DND-41 (cell line): Measurements from ENCODE around the gene EHBP1.

Source experiments
- ATAC-seq: fragments of 200-7000 bp; cut with Tn5 transposase; 3 replicates; pipeline ENCODE4 v1.9.1; 2021; ENCODE audit warnings: low read depth; ENCODE audit not compliant: insufficient read depth
- DNase-seq: peaks from one replicate; pipeline ENCODE4 v3.0.0-alpha.2; 2020
- H2AFZ ChIP-seq: 2 replicates; pipeline ENCODE4 v1.6.0; 2012; ENCODE audit warnings: low read depth, low read length
- H3K27ac ChIP-seq: 2 replicates; pipeline ENCODE4 v1.5.1; 2012; ENCODE audit warnings: low read length, inconsistent platforms
- H3K27me3 ChIP-seq: fragments of 200-600 bp; sonication (generic); 2 replicates; pipeline ENCODE4 v1.6.0; 2012; ENCODE audit warnings: low read length, mild to moderate bottlenecking, inconsistent platforms; ENCODE audit not compliant: insufficient read depth, poor library complexity
- H3K36me3 ChIP-seq: 2 replicates; pipeline ENCODE4 v1.5.1; 2012; ENCODE audit warnings: low read length, inconsistent platforms; ENCODE audit not compliant: insufficient read depth
- H3K4me1 ChIP-seq: 2 replicates; pipeline ENCODE4 v1.5.1; 2012; ENCODE audit warnings: mild to moderate bottlenecking, low read length; ENCODE audit not compliant: insufficient read depth
- H3K4me2 ChIP-seq: 2 replicates; pipeline ENCODE4 v1.6.0; 2012; ENCODE audit warnings: mild to moderate bottlenecking, moderate library complexity, low read length, inconsistent platforms; ENCODE audit not compliant: insufficient read depth
- H3K4me3 ChIP-seq, 2 experiments: fragments of 200-600 bp in 1 of 2; shearing (Covaris generic) in 1 of 2; 2 replicates each; pipeline ENCODE4 v1.5.1; 2012 to 2016; ENCODE audit warnings: inconsistent platforms in 2 of 2, low read length in 2 of 2, mild to moderate bottlenecking in 2 of 2, low read depth in 1 of 2, moderate library complexity in 1 of 2
- H3K79me2 ChIP-seq: 2 replicates; pipeline ENCODE4 v1.6.0; 2012; ENCODE audit warnings: low read length, inconsistent platforms; ENCODE audit not compliant: insufficient read depth
- H3K9ac ChIP-seq: 2 replicates; pipeline ENCODE4 v1.6.0; 2012; ENCODE audit warnings: low read depth, mild to moderate bottlenecking, inconsistent platforms, low read length, moderate library complexity
- H3K9me3 ChIP-seq: 2 replicates; pipeline ENCODE4 v1.5.1; 2012; ENCODE audit warnings: low read length, moderate library complexity, mild to moderate bottlenecking, inconsistent platforms; ENCODE audit not compliant: insufficient read depth, severe bottlenecking
- H4K20me1 ChIP-seq: 2 replicates; pipeline ENCODE4 v1.6.0; 2012; ENCODE audit warnings: low read length; ENCODE audit not compliant: insufficient read depth
- EZH2 ChIP-seq: IDR thresholded peaks from 3 replicates; pipeline ENCODE4 v1.6.1; 2012; ENCODE audit warnings: borderline replicate concordance, low read depth, mild to moderate bottlenecking, moderate library complexity, low read length, inconsistent platforms; ENCODE audit not compliant: severe bottlenecking
- TF ChIP-seq, protein P1 (sequence below): IDR thresholded peaks from 2 replicates; pipeline ENCODE4 v1.5.1; 2012; ENCODE audit warnings: borderline replicate concordance, low read length, moderate library complexity, mild to moderate bottlenecking; ENCODE audit not compliant: poor library complexity, severe bottlenecking; ENCODE audit errors: extremely low read depth

EHBP1 gene

DNA sequence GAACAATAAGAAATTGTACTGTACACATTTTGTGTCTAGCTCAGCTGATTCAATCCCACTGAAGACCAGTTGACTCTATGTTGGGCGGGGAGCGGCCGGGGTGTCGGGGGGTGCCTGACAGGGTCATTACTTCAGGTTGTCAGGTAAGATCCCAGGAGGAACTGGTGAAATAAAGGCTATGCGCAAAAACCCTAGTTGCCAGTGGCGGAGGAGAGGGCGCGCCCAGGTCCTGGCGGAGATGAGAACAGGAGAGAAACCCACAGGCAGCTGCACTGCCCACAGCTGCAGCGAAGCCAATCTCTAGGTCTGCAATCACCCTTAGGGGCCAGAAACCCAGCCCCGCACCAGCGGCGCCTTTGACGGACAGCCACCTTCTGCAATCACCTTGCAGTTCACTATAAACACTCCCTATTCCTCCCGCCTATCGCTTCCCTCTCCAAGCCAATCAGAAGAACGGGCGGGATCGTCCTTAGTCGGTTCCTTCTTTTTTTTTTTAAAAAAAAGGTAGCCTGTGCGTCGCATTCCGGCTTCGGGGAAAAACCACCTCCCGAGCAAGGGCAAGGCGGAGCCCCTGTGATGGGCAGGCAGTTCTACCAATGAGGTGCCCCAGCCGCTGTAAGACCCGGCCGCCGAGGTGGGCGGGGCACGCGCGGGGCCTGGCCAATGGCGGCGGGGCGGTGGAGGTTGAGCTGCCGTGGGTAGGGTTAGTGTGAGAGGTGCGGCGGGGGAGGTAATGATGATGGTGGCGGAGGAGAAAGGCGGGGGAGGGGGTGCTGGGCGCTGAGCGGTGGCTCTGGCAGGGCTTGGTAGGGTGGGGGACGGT lies at the start of gene EHBP1:
Gene EHBP1, plus strand, starts transcription at position 707 of the 823 bp plus-strand sequence. CDS start 1,479 bp downstream, outside the sequence.
- Histone ChIP-seq H3K27ac (peak within 1 kb of the TSS; percentile 80), H3K36me3 (peaks cover 8% of the 10 kb centered on the region; the same call in 1 of the 2 replicates), H3K4me3 (peak within 1 kb of the TSS; percentile 64 to 74), H2AFZ (peak within 1 kb of the TSS; percentile 88), H3K9me3 (no peaks in the 10 kb centered on the region), H3K79me2 (peaks cover 44% of the 10 kb centered on the region), H3K4me2 (peak within 1 kb of the TSS; percentile 81), H3K4me1 (peaks cover 48% of the 10 kb centered on the region), H3K27me3 (no peaks in the 10 kb centered on the region), H3K9ac (peak within 1 kb of the TSS; percentile 73), H4K20me1 (no peaks in the 10 kb centered on the region)
- DNase-seq = peak; percentile 99
- TF ChIP-seq EZH2 = no peak
- TF ChIP-seq, protein P1, sequence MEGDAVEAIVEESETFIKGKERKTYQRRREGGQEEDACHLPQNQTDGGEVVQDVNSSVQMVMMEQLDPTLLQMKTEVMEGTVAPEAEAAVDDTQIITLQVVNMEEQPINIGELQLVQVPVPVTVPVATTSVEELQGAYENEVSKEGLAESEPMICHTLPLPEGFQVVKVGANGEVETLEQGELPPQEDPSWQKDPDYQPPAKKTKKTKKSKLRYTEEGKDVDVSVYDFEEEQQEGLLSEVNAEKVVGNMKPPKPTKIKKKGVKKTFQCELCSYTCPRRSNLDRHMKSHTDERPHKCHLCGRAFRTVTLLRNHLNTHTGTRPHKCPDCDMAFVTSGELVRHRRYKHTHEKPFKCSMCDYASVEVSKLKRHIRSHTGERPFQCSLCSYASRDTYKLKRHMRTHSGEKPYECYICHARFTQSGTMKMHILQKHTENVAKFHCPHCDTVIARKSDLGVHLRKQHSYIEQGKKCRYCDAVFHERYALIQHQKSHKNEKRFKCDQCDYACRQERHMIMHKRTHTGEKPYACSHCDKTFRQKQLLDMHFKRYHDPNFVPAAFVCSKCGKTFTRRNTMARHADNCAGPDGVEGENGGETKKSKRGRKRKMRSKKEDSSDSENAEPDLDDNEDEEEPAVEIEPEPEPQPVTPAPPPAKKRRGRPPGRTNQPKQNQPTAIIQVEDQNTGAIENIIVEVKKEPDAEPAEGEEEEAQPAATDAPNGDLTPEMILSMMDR = no peak
- peak; percentile 91 for ATAC-seq

DNA sequence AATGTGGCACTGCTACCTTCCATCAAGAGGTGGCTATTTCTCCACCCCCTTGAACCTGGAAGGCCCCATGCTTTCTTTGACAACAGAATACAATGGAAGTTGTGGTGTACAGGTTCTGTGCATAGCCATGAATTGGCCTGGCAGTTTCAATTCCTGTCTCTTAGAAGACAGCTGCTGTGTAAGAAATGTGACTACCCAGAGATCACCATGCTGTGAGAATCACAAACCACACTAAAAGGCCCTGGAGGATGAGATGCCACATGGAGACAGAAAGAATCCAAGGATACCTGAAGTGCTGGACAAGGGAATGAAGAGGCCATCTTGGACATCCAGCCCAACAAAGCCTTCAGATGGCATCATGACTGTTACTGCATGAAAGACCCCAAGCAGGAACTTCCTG lies 47.7 kb upstream of the EHBP1 start:
- Histone ChIP-seq H2AFZ (no peak overlapping the region), H3K79me2 (no peaks in the 10 kb centered on the region), H3K4me2 (no peak overlapping the region), H3K9ac (no peak overlapping the region), H3K36me3 (no peaks in the 10 kb centered on the region), H3K27me3 (no peaks in the 10 kb centered on the region), H4K20me1 (no peaks in the 10 kb centered on the region), H3K9me3 (no peaks in the 10 kb centered on the region), H3K4me3 (no peak overlapping the region), H3K4me1 (no peaks in the 10 kb centered on the region), H3K27ac (no peak overlapping the region)
- ATAC-seq (no peak), DNase-seq (no peak)
- TF ChIP-seq, protein P1 = no peak
- no peak for TF ChIP-seq EZH2

DNA sequence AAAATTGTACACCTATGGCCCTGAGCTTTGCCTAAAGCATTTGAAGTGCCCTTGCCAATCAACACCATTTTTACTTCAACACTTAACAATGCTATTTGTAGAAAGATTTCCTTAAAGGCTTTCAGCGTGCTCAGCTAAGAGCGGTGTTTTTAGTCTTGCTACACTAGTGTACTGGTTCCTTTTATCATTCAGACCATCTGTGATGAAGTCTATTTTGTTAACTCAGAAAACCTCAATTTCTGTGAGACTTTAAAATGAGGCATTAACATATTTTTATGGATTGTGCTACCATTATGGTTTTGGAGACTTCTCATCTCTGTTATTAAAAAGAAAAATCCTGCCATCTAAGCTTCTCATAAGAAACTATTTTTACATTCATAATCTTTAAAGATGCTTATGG lies 46.6 kb upstream of the EHBP1 start:
- Histone ChIP-seq H3K36me3 (no peaks in the 10 kb centered on the region), H3K9me3 (no peaks in the 10 kb centered on the region), H3K4me1 (no peaks in the 10 kb centered on the region), H4K20me1 (no peaks in the 10 kb centered on the region), H3K79me2 (no peaks in the 10 kb centered on the region), H2AFZ (no peak overlapping the region), H3K27ac (no peak overlapping the region), H3K9ac (no peak overlapping the region), H3K4me3 (no peak overlapping the region), H3K4me2 (no peak overlapping the region), H3K27me3 (no peaks in the 10 kb centered on the region)
- DNase-seq = no peak
- TF ChIP-seq, protein P1 = no peak
- TF ChIP-seq EZH2 = no peak
- ATAC-seq = no peak
